Measurements from ENCODE around the gene TRIM2. TPM values are rescaled to one million over a fixed set of nuclear protein-coding genes. Genes with fewer than 3 reads are reported as not detected.

The TRIM2 gene
- total and polyA plus RNA-seq, 4 donors, result 3.4 to 15.5 (median 8.9) TPM

DNA sequence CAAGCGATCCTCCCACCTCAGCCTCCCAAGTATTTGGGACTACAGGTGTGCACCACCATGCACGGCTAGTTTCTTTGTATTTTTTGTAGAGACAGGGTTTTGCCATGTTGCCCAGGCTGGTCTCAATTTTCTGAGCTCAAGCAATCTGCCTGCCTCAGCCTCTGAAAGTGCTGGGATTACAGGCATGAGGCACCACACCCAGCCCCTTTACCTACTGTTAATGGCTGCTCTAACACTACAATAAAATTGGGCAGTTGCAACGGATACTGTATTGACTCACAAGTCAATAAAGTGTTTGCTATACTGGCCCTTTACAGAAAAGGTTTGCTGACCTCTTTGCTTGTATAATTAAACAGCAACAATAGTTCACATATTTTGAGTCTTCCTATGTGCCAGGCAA is 41.5 kb downstream of the TRIM2 start:
- H3K4me3 ChIP-seq (ENCODE audit: low read depth in 1 of 3, low read length in 3 of 3), result no peak overlapping the region
- no peak overlapping the region for H3K27ac ChIP-seq (ENCODE audit: low read depth in 1 of 2, low read length in 2 of 2)
- no peak for DNase-seq (ENCODE audit: low spot score)
- no peaks in the 10 kb centered on the region for H3K36me3 ChIP-seq (ENCODE audit: control insufficient read depth in 4 of 4, insufficient read depth in 3 of 4, low read depth in 1 of 4, low read length in 3 of 4)
- no peaks in the 10 kb centered on the region for H3K27me3 ChIP-seq (ENCODE audit: control insufficient read depth in 4 of 4, insufficient read depth in 4 of 4, low read length in 3 of 4)
- H3K9ac ChIP-seq (ENCODE audit: low read depth in 1 of 2, low read length in 2 of 2), result no peak overlapping the region
- 70% methylated on average over 3 of the region's 3 CpGs for WGBS
- no peaks in the 10 kb centered on the region for H3K9me3 ChIP-seq (ENCODE audit: control insufficient read depth in 4 of 4, low read length in 3 of 4)
- peaks cover 2 to 21% (median 12%) of the 10 kb centered on the region in 4 donors for H3K4me1 ChIP-seq (ENCODE audit: control insufficient read depth in 4 of 4, insufficient read depth in 4 of 4, low read length in 3 of 4)
- TF ChIP-seq SP1 (IDR thresholded peaks at IDR 0.05), result no peak
- no peak for TF ChIP-seq HNF4A (conservative IDR thresholded peaks at IDR 0.05)
- TF ChIP-seq, protein P1, sequence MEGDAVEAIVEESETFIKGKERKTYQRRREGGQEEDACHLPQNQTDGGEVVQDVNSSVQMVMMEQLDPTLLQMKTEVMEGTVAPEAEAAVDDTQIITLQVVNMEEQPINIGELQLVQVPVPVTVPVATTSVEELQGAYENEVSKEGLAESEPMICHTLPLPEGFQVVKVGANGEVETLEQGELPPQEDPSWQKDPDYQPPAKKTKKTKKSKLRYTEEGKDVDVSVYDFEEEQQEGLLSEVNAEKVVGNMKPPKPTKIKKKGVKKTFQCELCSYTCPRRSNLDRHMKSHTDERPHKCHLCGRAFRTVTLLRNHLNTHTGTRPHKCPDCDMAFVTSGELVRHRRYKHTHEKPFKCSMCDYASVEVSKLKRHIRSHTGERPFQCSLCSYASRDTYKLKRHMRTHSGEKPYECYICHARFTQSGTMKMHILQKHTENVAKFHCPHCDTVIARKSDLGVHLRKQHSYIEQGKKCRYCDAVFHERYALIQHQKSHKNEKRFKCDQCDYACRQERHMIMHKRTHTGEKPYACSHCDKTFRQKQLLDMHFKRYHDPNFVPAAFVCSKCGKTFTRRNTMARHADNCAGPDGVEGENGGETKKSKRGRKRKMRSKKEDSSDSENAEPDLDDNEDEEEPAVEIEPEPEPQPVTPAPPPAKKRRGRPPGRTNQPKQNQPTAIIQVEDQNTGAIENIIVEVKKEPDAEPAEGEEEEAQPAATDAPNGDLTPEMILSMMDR (IDR thresholded peaks at IDR 0.05; ENCODE audit: low read depth, low read length, missing input control), result no peak
- TF ChIP-seq, protein P2, sequence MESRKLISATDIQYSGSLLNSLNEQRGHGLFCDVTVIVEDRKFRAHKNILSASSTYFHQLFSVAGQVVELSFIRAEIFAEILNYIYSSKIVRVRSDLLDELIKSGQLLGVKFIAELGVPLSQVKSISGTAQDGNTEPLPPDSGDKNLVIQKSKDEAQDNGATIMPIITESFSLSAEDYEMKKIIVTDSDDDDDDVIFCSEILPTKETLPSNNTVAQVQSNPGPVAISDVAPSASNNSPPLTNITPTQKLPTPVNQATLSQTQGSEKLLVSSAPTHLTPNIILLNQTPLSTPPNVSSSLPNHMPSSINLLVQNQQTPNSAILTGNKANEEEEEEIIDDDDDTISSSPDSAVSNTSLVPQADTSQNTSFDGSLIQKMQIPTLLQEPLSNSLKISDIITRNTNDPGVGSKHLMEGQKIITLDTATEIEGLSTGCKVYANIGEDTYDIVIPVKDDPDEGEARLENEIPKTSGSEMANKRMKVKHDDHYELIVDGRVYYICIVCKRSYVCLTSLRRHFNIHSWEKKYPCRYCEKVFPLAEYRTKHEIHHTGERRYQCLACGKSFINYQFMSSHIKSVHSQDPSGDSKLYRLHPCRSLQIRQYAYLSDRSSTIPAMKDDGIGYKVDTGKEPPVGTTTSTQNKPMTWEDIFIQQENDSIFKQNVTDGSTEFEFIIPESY (IDR thresholded peaks at IDR 0.05), result no peak
- TF ChIP-seq TAF1 (conservative IDR thresholded peaks at IDR 0.05), result no peak
- TF ChIP-seq, protein P3, sequence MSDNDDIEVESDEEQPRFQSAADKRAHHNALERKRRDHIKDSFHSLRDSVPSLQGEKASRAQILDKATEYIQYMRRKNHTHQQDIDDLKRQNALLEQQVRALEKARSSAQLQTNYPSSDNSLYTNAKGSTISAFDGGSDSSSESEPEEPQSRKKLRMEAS (IDR thresholded peaks at IDR 0.05), result no peak
- no peak for TF ChIP-seq GABPA (IDR thresholded peaks at IDR 0.05 in 1 of 2, conservative IDR thresholded peaks at IDR 0.05 in 1 of 2)
- no peak for TF ChIP-seq FOXA1 (IDR thresholded peaks at IDR 0.05)
- no peak for TF ChIP-seq NR2F2 (IDR thresholded peaks at IDR 0.05)
- TF ChIP-seq YY1 (IDR thresholded peaks at IDR 0.05), result no peak
- no peak for TF ChIP-seq EGR1 (IDR thresholded peaks at IDR 0.05; ENCODE audit: low read depth in 2 of 2)
- TF ChIP-seq RAD21 (IDR thresholded peaks at IDR 0.05), result no peak
- no peak for TF ChIP-seq FOXA2 (IDR thresholded peaks at IDR 0.05)

DNA sequence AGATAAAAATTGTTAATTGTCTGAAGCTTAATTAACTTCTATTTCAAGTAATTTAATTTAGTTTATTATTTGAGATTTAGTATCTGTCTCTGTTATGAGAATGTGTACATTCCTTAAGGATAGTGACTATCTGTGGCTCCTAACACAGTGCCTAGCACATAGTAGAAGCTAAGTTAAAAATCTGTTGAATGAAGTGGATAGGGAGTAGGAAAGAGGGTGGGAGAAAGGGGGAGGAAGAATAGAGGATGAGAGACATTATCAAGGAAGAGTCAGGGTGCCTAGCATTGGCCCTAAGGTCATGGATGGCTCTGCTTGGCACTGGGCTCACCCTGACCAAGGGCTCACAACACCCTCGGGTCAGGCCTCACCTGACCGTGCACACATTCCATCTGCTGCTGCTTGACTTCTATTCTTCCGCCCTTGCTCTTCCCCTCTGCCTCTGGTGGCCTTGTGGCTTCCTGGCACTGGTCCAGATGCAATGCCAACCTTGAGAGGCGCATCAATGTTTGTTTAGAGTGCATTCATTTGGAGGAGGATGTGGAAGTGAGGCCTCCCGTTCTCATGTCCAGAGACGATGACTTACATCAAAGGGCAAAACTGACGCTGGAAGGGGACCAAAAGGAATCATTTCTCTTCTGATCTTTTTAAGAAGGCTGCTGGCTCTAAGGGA is 42.3 kb downstream of the TRIM2 start:
- peaks cover 2 to 21% (median 12%) of the 10 kb centered on the region in 4 donors for H3K4me1 ChIP-seq (ENCODE audit: control insufficient read depth in 4 of 4, insufficient read depth in 4 of 4, low read length in 3 of 4)
- WGBS, result 77% methylated on average over 7 of the region's 7 CpGs
- H3K4me3 ChIP-seq (ENCODE audit: low read depth in 1 of 3, low read length in 3 of 3), result no peak overlapping the region
- no peak for DNase-seq (ENCODE audit: low spot score)
- H3K36me3 ChIP-seq (ENCODE audit: control insufficient read depth in 4 of 4, insufficient read depth in 3 of 4, low read depth in 1 of 4, low read length in 3 of 4), result no peaks in the 10 kb centered on the region
- H3K9me3 ChIP-seq (ENCODE audit: control insufficient read depth in 4 of 4, low read length in 3 of 4), result no peaks in the 10 kb centered on the region
- H3K27ac ChIP-seq (ENCODE audit: low read depth in 1 of 2, low read length in 2 of 2), result no peak overlapping the region
- H3K27me3 ChIP-seq (ENCODE audit: control insufficient read depth in 4 of 4, insufficient read depth in 4 of 4, low read length in 3 of 4), result no peaks in the 10 kb centered on the region
- no peak overlapping the region for H3K9ac ChIP-seq (ENCODE audit: low read depth in 1 of 2, low read length in 2 of 2)
- TF ChIP-seq, protein P1 (IDR thresholded peaks at IDR 0.05; ENCODE audit: low read depth, low read length, missing input control), result no peak
- TF ChIP-seq EGR1 (IDR thresholded peaks at IDR 0.05; ENCODE audit: low read depth in 2 of 2) (no peak), NR2F2 (IDR thresholded peaks at IDR 0.05) (no peak), SP1 (IDR thresholded peaks at IDR 0.05) (no peak), RXRA (IDR thresholded peaks at IDR 0.05) (no peak), RAD21 (IDR thresholded peaks at IDR 0.05) (no peak), FOXA2 (IDR thresholded peaks at IDR 0.05) (no peak), HNF4G (IDR thresholded peaks at IDR 0.05) (no peak), YY1 (IDR thresholded peaks at IDR 0.05) (no peak), FOXA1 (IDR thresholded peaks at IDR 0.05) (no peak), GABPA (IDR thresholded peaks at IDR 0.05 in 1 of 2, conservative IDR thresholded peaks at IDR 0.05 in 1 of 2) (no peak), HNF4A (conservative IDR thresholded peaks at IDR 0.05) (no peak), TAF1 (conservative IDR thresholded peaks at IDR 0.05) (no peak)
- TF ChIP-seq, protein P2 (IDR thresholded peaks at IDR 0.05), result no peak
- TF ChIP-seq, protein P4, sequence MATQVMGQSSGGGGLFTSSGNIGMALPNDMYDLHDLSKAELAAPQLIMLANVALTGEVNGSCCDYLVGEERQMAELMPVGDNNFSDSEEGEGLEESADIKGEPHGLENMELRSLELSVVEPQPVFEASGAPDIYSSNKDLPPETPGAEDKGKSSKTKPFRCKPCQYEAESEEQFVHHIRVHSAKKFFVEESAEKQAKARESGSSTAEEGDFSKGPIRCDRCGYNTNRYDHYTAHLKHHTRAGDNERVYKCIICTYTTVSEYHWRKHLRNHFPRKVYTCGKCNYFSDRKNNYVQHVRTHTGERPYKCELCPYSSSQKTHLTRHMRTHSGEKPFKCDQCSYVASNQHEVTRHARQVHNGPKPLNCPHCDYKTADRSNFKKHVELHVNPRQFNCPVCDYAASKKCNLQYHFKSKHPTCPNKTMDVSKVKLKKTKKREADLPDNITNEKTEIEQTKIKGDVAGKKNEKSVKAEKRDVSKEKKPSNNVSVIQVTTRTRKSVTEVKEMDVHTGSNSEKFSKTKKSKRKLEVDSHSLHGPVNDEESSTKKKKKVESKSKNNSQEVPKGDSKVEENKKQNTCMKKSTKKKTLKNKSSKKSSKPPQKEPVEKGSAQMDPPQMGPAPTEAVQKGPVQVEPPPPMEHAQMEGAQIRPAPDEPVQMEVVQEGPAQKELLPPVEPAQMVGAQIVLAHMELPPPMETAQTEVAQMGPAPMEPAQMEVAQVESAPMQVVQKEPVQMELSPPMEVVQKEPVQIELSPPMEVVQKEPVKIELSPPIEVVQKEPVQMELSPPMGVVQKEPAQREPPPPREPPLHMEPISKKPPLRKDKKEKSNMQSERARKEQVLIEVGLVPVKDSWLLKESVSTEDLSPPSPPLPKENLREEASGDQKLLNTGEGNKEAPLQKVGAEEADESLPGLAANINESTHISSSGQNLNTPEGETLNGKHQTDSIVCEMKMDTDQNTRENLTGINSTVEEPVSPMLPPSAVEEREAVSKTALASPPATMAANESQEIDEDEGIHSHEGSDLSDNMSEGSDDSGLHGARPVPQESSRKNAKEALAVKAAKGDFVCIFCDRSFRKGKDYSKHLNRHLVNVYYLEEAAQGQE (IDR thresholded peaks at IDR 0.05), result no peak
- TF ChIP-seq, protein P3 (IDR thresholded peaks at IDR 0.05), result no peak
- TF ChIP-seq, protein P5, sequence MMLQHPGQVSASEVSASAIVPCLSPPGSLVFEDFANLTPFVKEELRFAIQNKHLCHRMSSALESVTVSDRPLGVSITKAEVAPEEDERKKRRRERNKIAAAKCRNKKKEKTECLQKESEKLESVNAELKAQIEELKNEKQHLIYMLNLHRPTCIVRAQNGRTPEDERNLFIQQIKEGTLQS (IDR thresholded peaks at IDR 0.05), result no peak

All from liver (tissue), 9 donors.